Nephron (organoid): Measurements from ENCODE around the gene LAMA2.

Experiments used
- H3K27ac Mint-ChIP-seq, 3 experiments: 2 replicates each; pipeline ENCODE4 v1.8.0; 2020; ENCODE audit warnings: mixed read lengths in 3 of 3, mild to moderate bottlenecking in 2 of 3, moderate library complexity in 1 of 3
- H3K27me3 Mint-ChIP-seq: 2 replicates; pipeline ENCODE4 v1.8.0; 2021; ENCODE audit warnings: low read depth, mild to moderate bottlenecking, moderate library complexity, mixed read lengths
- H3K36me3 Mint-ChIP-seq: 2 replicates; pipeline ENCODE4 v1.8.0; 2020; ENCODE audit warnings: low read depth, mixed read lengths
- H3K4me1 Mint-ChIP-seq: 2 replicates; pipeline ENCODE4 v1.8.0; 2020; ENCODE audit warnings: mixed read lengths
- H3K4me3 Mint-ChIP-seq, 3 experiments: 2 replicates each; pipeline ENCODE4 v1.8.0; 2020; ENCODE audit warnings: mild to moderate bottlenecking in 3 of 3, mixed read lengths in 3 of 3, moderate library complexity in 2 of 3
- H3K9me3 Mint-ChIP-seq: 2 replicates; pipeline ENCODE4 v1.8.0; 2020; ENCODE audit warnings: mixed read lengths
- CTCF ChIP-seq, 3 experiments: fragments of 200-600 bp; sonication (generic); IDR thresholded peaks; one replicate each; pipeline ENCODE4 v1.5.0; 2021; ENCODE audit warnings: antibody characterized with exemption in 3 of 3; ENCODE audit not compliant: unreplicated experiment in 3 of 3

The LAMA2 gene

GRCh38 chr6:129181001-129181400 is 298.1 kb downstream of the LAMA2 start:
- Mint-ChIP-seq H3K36me3 (no peaks in the 10 kb centered on the region), H3K27me3 (no peaks in the 10 kb centered on the region), H3K4me3 (no peak overlapping the region), H3K9me3 (no peaks in the 10 kb centered on the region), H3K27ac (no peak overlapping the region), H3K4me1 (no peaks in the 10 kb centered on the region)
- TF ChIP-seq CTCF (IDR thresholded peaks at IDR 0.05; ENCODE audit: unreplicated experiment in 3 of 3), result no peak

- Mint-ChIP-seq H3K36me3 (no peaks in the 10 kb centered on the region), H3K4me3 (no peak overlapping the region), H3K27ac (no peak overlapping the region), H3K4me1 (no peaks in the 10 kb centered on the region), H3K27me3 (no peaks in the 10 kb centered on the region), H3K9me3 (no peaks in the 10 kb centered on the region)
- TF ChIP-seq CTCF (IDR thresholded peaks at IDR 0.05; ENCODE audit: unreplicated experiment in 3 of 3), result no peak
These were observed 300.3 kb downstream of the LAMA2 start for GRCh38 chr6:129183187-129183591.

- H3K36me3 Mint-ChIP-seq, result no peaks in the 10 kb centered on the region
These were observed 300.9 kb downstream of the LAMA2 start for GRCh38 chr6:129183681-129184301.

GRCh38 chr6:129184324-129184723 is 301.4 kb downstream of the LAMA2 start:
- H3K36me3 Mint-ChIP-seq, result no peaks in the 10 kb centered on the region
- peak overlapping the region in 1 of 3 experiments; percentile 32 for H3K27ac Mint-ChIP-seq
- no peak for TF ChIP-seq CTCF (IDR thresholded peaks at IDR 0.05; ENCODE audit: unreplicated experiment in 3 of 3)
- H3K4me3 Mint-ChIP-seq, result no peak overlapping the region
- no peaks in the 10 kb centered on the region for H3K9me3 Mint-ChIP-seq
- H3K27me3 Mint-ChIP-seq, result no peaks in the 10 kb centered on the region
- no peaks in the 10 kb centered on the region for H3K4me1 Mint-ChIP-seq

More at GRCh38 chr6:129183681-129184301, 300.9 kb downstream of the LAMA2 start:
- H3K27me3 Mint-ChIP-seq, result no peaks in the 10 kb centered on the region
- H3K4me3 Mint-ChIP-seq, result no peak overlapping the region
- no peak overlapping the region for H3K27ac Mint-ChIP-seq
- no peaks in the 10 kb centered on the region for H3K4me1 Mint-ChIP-seq
- no peak for TF ChIP-seq CTCF (IDR thresholded peaks at IDR 0.05; ENCODE audit: unreplicated experiment in 3 of 3)
- no peaks in the 10 kb centered on the region for H3K9me3 Mint-ChIP-seq

GRCh38 chr6:129184808-129185366 is 301.9 kb downstream of the LAMA2 start:
- Mint-ChIP-seq H3K4me1 (no peaks in the 10 kb centered on the region), H3K4me3 (no peak overlapping the region), H3K27ac (peak overlapping the region in 1 of 3 experiments; percentile 32), H3K36me3 (no peaks in the 10 kb centered on the region), H3K9me3 (no peaks in the 10 kb centered on the region), H3K27me3 (no peaks in the 10 kb centered on the region)
- TF ChIP-seq CTCF (IDR thresholded peaks at IDR 0.05; ENCODE audit: unreplicated experiment in 3 of 3), result no peak

- no peaks in the 10 kb centered on the region for H3K4me1 Mint-ChIP-seq
- H3K4me3 Mint-ChIP-seq, result no peak overlapping the region
- no peak for TF ChIP-seq CTCF (IDR thresholded peaks at IDR 0.05; ENCODE audit: unreplicated experiment in 3 of 3)
- H3K9me3 Mint-ChIP-seq, result no peaks in the 10 kb centered on the region
- H3K27ac Mint-ChIP-seq, result no peak overlapping the region
- H3K36me3 Mint-ChIP-seq, result no peaks in the 10 kb centered on the region
- no peaks in the 10 kb centered on the region for H3K27me3 Mint-ChIP-seq
These were observed 304.1 kb downstream of the LAMA2 start for GRCh38 chr6:129186988-129187387.
